H1 (cell line): ENCODE measurements around the gene TXNIP. TPM values are rescaled to one million over a fixed set of nuclear protein-coding genes. Genes with fewer than 3 reads are reported as not detected.

Source experiments
- ASH2L ChIP-seq: fragments of 200-600, 300-600 bp; sonication (generic); IDR thresholded peaks from one replicate; pipeline ENCODE4 v1.7.1; 2017; ENCODE audit warnings: low read length
- CBX5 ChIP-seq: fragments of 300-800, 300-1000 bp; sonication (generic); IDR thresholded peaks from 2 replicates; pipeline ENCODE4 v1.7.1; 2016; ENCODE audit warnings: antibody characterized with exemption, low read length, low read depth
- RNF2 ChIP-seq: fragments of 200-900, 300-1000 bp; sonication (generic); IDR thresholded peaks from 2 replicates; pipeline ENCODE4 v1.7.1; 2016; ENCODE audit warnings: borderline replicate concordance, low read depth, mild to moderate bottlenecking, antibody characterized with exemption, low read length; ENCODE audit not compliant: poor library complexity, severe bottlenecking; ENCODE audit errors: missing control alignments
- SIN3A ChIP-seq, 2 experiments: IDR thresholded peaks in 1 of 2; conservative IDR thresholded peaks in 1 of 2; 2 replicates each; pipeline ENCODE4 v1.6.1; 2011 to 2012; ENCODE audit warnings: low read length in 2 of 2, improper control_type of control experiment in 1 of 2, low read depth in 1 of 2, mild to moderate bottlenecking in 1 of 2
- SUZ12 ChIP-seq: fragments of 200-600 bp; sonication (generic); IDR thresholded peaks from 2 replicates; pipeline ENCODE4 v1.6.1; 2012; ENCODE audit warnings: mild to moderate bottlenecking, inconsistent platforms, low read length, moderate library complexity, mixed read lengths
- YY1 ChIP-seq: IDR thresholded peaks from 2 replicates; pipeline ENCODE4 v1.6.1; 2011; ENCODE audit warnings: low read depth, mild to moderate bottlenecking, low read length
- polyA plus RNA-seq, 7 experiments: library from polyadenylated mRNA; depleted of rRNA in 3 of 7; stranded (reverse) in 5 of 7; unstranded in 2 of 7; fragments of >200 nt in 5 of 7; fragments of 200-250 nt in 2 of 7; gene quantifications; 1 replicate in 5 of 7; 2 replicates in 1 of 7; 4 replicates in 1 of 7; pipeline versions ENCODE4 v1.2.1 to v1.2.3, GENCODE V29; 2011 to 2013; ENCODE audit warnings: missing spikeins in 2 of 7, mixed read lengths in 2 of 7
- total RNA-seq: library from RNA; stranded (reverse); fragmentation: NEBNext Ultra II Directional; extraction: Animal tissue kit (Norgen Biotek cat#: 25700); gene quantifications from 2 replicates; pipeline ENCODE4 v1.2.1, GENCODE V29; 2021

The TXNIP gene
- total and polyA plus RNA-seq, 2 of the 8 experiments (the other 6 are each of a cell fraction or from before 2014, with no cell fraction given): 12.3 to 56.8 TPM

- TF ChIP-seq RNF2 (no peak), CBX5 (no peak), SUZ12 (no peak), YY1 (no peak), ASH2L (no peak), SIN3A (conservative IDR thresholded peaks at IDR 0.05 in 1 of 2, IDR thresholded peaks at IDR 0.05 in 1 of 2; ENCODE audit: low read depth in 1 of 2, low read length in 2 of 2) (no peak)
Observed at GRCh38 chr1:145944532-145944931, 51.8 kb downstream of the TXNIP start (continued).
